IPS DF 6.9 (cell line): Measurements from ENCODE around the gene PEX3.

Source experiments
- DNase-seq: peaks from one replicate; pipeline ENCODE4 v3.0.0-alpha.2; 2013; ENCODE audit warnings: low read depth, low spot score
- H3K27ac ChIP-seq: one replicate; pipeline ENCODE4 v1.5.1; 2013; ENCODE audit warnings: low read length, control low read depth
- H3K27me3 ChIP-seq: 2 replicates; pipeline ENCODE4 v1.6.1; 2013; ENCODE audit warnings: mild to moderate bottlenecking, low read length; ENCODE audit not compliant: control insufficient read depth, insufficient read depth
- H3K36me3 ChIP-seq: 2 replicates; pipeline ENCODE4 v1.6.1; 2013; ENCODE audit warnings: low read length; ENCODE audit not compliant: control insufficient read depth, insufficient read depth
- H3K4me1 ChIP-seq: 2 replicates; pipeline ENCODE4 v1.6.1; 2013; ENCODE audit warnings: low read length; ENCODE audit not compliant: control insufficient read depth, insufficient read depth
- H3K4me3 ChIP-seq: 2 replicates; pipeline ENCODE4 v1.5.1; 2013; ENCODE audit warnings: mild to moderate bottlenecking, low read length
- H3K9me3 ChIP-seq: 2 replicates; pipeline ENCODE4 v1.6.1; 2013; ENCODE audit warnings: low read length, inconsistent platforms; ENCODE audit not compliant: control insufficient read depth, insufficient read depth
- WGBS: extraction: QIAGEN DNeasy Blood & Tissue Kit; methylation state at CpG from one replicate; pipeline ENCODE4 v1.1.7; 2013; ENCODE audit warnings: mixed read lengths, missing lambda C conversion rate; ENCODE audit not compliant: insufficient read length, insufficient coverage; 5-methylcytosine and 5-hydroxymethylcytosine counted together

The PEX3 gene

DNA sequence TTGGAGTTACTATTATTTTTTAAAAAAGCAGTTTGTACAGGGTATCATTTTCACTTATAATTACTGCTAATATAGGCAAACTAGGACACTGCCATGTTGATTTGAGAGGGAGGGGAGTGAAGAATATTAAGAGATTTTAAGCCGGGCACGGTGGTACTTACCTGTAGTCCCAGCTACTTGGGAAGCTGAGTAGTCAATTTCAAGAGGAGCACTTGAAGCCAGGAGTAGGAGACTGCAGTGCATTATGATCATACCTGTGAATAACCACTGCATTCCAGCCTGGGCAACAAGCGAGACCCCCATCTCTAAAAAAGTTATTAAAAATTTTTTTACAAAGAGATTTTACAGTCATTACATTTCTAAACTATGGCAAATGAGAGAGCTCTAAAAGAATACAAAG, 35.8 kb upstream of the PEX3 start:
- H3K27me3 ChIP-seq, result no peaks in the 10 kb centered on the region
- no peaks in the 10 kb centered on the region for H3K9me3 ChIP-seq
- H3K36me3 ChIP-seq, result no peaks in the 10 kb centered on the region

DNA sequence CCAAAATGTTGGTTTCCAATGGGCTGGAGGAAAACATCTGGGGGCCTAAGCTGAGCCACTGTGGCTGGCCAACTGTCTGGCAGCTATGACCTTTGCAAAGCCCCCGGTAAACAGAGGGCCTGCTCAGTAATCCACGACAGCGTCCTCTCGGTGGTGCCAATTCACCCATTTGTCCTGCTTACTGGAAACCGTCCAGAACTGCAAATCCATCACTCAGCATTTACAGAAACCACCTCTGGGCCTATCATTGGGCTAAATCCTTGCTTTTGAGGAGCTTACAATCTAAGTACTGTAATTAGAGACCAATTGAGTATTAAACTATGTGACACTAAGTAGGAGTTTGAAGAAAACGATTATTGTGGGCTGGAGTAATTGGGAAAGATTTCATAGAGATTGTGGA, 31.1 kb upstream of the PEX3 start:
- Histone ChIP-seq H3K9me3 (no peaks in the 10 kb centered on the region), H3K27me3 (no peaks in the 10 kb centered on the region), H3K4me1 (no peaks in the 10 kb centered on the region), H3K36me3 (no peaks in the 10 kb centered on the region), H3K27ac (no peak overlapping the region), H3K4me3 (no peak overlapping the region)
- no peak for DNase-seq
- WGBS, result 100% methylated on average over 1 of the region's 6 CpGs

More for the DNA sequence above, 35.8 kb upstream of the PEX3 start:
- H3K4me1 ChIP-seq, result no peaks in the 10 kb centered on the region
- no peak for DNase-seq
- H3K4me3 ChIP-seq, result no peak overlapping the region
- H3K27ac ChIP-seq, result no peak overlapping the region
- no CpG with 5 or more reads among the region's 3 CpGs for WGBS

DNA sequence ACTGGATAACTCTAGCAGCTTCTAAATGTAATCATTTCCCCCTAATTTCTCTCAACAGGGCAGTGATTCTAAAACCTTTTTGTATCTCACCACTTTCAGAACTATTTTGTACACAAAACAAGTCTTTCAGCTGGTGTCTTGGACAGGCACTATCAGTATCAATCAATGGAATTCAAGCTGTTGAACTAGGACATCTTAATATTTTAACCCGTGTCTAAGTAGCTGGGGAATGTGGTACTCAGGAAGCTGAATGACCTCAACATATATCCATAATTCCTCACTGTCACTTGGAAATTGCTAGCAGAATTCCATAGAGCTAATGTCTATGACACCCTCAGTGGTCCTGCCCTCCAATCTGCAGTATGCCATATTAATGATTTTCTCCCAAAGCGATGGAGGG, 24.6 kb upstream of the PEX3 start:
- DNase-seq, result no peak
- no peak overlapping the region for H3K4me3 ChIP-seq
- no peak overlapping the region for H3K27ac ChIP-seq
- H3K27me3 ChIP-seq, result no peaks in the 10 kb centered on the region
- H3K36me3 ChIP-seq, result no peaks in the 10 kb centered on the region
- whole genome bisulfite sequencing, result no CpG with 5 or more reads among the region's 2 CpGs
- H3K9me3 ChIP-seq, result no peaks in the 10 kb centered on the region
- no peaks in the 10 kb centered on the region for H3K4me1 ChIP-seq

DNA sequence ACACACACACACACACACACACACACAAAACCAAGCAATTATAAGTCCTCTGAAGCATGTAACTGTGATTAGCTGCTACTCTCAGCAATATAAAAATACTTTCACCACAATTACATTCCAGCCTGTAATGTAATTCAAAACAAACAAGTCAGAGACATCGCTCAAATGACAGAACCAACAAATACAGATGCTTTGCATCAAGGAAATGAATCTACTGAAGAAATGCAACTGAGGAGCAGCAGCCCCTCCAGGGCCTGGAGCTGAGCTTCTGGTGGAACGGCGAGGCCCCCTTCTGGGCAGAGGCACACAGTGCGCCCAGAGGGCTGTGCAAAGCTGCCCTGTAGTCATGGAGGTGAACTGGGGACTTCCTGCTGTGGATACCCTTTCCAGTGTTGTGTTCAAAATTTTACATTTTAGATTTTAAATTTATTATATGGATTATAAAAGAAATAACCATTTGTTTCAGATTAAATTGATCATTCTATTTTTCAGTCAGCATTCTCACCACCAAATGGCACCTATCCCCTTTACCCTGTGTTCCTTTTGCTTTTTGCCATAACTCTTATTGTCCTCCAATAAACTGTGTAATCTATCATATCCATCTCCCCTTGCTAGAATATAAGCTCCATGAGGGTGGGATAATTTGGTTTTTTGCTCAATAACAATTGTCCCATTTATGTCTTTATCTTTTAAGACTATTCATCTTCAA, 23.3 kb upstream of the PEX3 start:
- H3K9me3 ChIP-seq, result no peaks in the 10 kb centered on the region
- no peak for DNase-seq
- H3K4me1 ChIP-seq, result no peaks in the 10 kb centered on the region
- no peak overlapping the region for H3K4me3 ChIP-seq
- no peaks in the 10 kb centered on the region for H3K27me3 ChIP-seq
- H3K27ac ChIP-seq, result no peak overlapping the region
- WGBS, result no CpG with 5 or more reads among the region's 4 CpGs
- no peaks in the 10 kb centered on the region for H3K36me3 ChIP-seq

DNA sequence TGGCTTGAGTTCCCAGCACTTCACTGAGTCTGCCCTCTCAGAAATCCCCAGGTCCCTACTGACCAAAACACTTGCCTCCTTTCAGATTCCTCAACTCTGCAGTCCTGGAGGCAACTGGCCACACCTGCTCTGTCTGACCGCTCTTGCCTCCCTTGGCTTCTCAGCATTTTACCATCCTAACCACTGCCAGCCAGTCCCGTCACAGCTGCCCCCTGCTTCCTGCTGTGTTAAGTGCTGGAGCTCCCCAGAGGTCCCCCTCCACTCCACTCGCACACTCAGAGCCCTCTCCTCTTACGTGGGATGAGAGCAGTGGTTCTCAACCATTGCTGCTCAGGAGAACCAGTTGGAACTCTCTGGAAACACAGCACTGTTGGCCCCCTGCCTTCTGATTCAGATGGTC, 20.6 kb upstream of the PEX3 start:
- DNase-seq, result no peak
- H3K27ac ChIP-seq, result no peak overlapping the region
- no peaks in the 10 kb centered on the region for H3K36me3 ChIP-seq
- no peaks in the 10 kb centered on the region for H3K27me3 ChIP-seq
- WGBS, result no CpG with 5 or more reads among the region's 4 CpGs
- no peaks in the 10 kb centered on the region for H3K9me3 ChIP-seq
- H3K4me1 ChIP-seq, result no peaks in the 10 kb centered on the region
- no peak overlapping the region for H3K4me3 ChIP-seq

DNA sequence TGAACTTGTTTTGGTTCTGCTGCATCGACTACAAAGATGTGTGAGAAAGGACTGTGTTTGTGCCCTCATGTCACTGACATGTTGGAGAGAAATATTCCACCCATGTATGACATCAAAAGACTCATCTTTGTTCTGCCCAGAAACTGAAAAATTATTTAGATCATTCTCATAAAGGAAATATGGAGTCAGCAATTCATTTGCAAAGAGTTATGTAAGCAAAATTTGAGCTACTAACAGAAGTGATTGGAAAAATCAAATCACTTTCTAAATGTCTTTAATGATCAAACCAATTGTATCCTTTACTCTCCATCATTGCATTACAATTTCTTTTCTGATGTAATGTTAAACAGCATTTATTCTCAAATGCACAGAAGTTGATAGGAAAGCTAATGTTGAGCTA, 19.4 kb upstream of the PEX3 start:
- H3K9me3 ChIP-seq, result no peaks in the 10 kb centered on the region
- H3K27ac ChIP-seq, result no peak overlapping the region
- 0 out of 2 replicates have a peak, but pooled peaks cover 1% of the 10 kb centered on the region for H3K36me3 ChIP-seq
- DNase-seq, result no peak
- no peaks in the 10 kb centered on the region for H3K27me3 ChIP-seq
- no peak overlapping the region for H3K4me3 ChIP-seq
- H3K4me1 ChIP-seq, result no peaks in the 10 kb centered on the region
- no CpG with 5 or more reads among the region's 1 CpG for WGBS

DNA sequence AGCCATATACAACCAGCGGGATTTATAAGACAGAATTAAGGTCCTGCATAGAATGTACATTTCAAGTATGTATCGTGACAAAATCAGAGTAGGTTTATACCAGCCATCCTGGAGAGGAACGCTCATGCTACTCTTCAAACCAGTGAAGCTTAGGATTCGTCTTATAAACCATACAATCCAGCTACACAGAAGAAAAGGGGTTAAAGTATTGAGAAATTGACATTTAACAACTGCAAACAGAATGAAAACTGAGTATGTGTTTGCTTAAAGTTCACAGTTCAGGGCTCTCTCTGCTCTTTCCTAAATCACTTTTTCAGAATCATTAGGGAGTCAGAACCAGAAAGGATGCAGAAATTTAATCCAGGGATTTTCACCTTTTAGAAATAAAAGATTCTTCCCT, 18.0 kb upstream of the PEX3 start:
- no peaks in the 10 kb centered on the region for H3K9me3 ChIP-seq
- no peak for DNase-seq
- no CpG with 5 or more reads among the region's 4 CpGs for WGBS
- no peaks in the 10 kb centered on the region for H3K4me1 ChIP-seq
- H3K36me3 ChIP-seq, result peaks cover 3% of the 10 kb centered on the region; the same call in 1 of the 2 replicates
- H3K27ac ChIP-seq, result no peak overlapping the region
- no peaks in the 10 kb centered on the region for H3K27me3 ChIP-seq
- H3K4me3 ChIP-seq, result no peak overlapping the region

DNA sequence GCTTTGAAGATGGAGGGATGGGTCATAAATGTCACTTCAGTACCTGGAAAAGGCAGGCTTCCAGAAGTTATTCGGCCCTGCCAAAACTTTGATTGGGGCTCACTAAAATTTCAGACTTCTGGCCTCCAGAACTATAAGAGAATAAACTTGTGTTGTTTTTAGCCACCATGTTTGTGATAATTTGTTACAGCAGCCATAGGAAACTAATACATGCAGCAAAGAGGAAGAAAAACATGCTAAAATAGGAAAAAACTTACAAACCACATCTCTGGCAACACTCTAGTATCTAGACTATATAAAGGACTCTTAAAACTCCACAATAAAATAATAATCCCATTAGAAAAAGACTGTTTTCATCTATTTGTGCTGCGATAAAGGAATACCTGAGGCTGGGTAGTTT, 9.6 kb upstream of the PEX3 start:
- no peak overlapping the region for H3K27ac ChIP-seq
- H3K4me1 ChIP-seq, result no peaks in the 10 kb centered on the region
- 0 out of 2 replicates have a peak, but pooled peaks cover 1% of the 10 kb centered on the region for H3K27me3 ChIP-seq
- WGBS, result no CpG with 5 or more reads among the region's 2 CpGs
- H3K4me3 ChIP-seq, result no peak overlapping the region
- DNase-seq, result no peak
- peaks cover 5% of the 10 kb centered on the region; the same call in 1 of the 2 replicates for H3K36me3 ChIP-seq
- no peaks in the 10 kb centered on the region for H3K9me3 ChIP-seq

DNA sequence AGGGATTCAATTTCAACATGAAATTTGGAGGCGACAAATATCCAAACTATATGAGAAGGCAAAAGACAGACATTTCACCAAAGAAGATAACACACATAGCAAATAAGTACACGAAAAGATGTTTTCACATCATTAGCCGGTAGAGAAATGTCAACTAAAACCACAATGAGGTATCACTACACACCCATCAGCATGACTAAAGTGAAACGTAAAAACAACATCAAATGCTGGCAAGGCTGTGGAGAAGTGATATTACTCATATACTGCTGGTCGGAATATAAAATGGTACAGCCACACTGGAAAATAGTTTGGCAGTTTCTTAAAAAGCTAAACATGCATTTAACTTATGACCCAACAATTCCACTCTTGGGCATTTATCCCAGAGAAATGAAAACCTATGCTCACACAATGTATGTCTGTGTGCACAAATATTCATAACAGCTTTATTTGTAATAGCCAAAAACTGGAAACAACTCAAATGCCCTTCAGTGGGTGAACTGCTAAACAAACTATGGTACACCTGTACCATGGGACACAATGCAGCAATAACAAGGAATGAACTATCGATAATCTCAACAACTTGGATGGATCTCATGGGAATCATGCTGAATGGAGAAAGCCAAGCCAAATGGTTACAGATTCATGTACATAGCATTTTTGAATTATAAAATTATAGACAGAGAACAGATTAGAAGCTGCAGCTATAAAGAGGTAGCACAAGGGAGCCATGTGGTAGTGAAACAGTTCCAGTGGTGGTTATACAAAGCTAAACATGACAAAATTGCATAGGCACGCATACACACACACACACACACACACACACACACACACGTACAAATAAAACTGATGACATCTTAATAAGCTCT, 8.7 kb upstream of the PEX3 start:
- Histone ChIP-seq H3K4me1 (no peaks in the 10 kb centered on the region), H3K27ac (no peak overlapping the region), H3K27me3 (0 out of 2 replicates have a peak, but pooled peaks cover 1% of the 10 kb centered on the region), H3K36me3 (peaks cover 3% of the 10 kb centered on the region; the same call in 1 of the 2 replicates), H3K9me3 (no peaks in the 10 kb centered on the region), H3K4me3 (no peak overlapping the region)
- DNase-seq, result no peak
- WGBS, result no CpG with 5 or more reads among the region's 8 CpGs

DNA sequence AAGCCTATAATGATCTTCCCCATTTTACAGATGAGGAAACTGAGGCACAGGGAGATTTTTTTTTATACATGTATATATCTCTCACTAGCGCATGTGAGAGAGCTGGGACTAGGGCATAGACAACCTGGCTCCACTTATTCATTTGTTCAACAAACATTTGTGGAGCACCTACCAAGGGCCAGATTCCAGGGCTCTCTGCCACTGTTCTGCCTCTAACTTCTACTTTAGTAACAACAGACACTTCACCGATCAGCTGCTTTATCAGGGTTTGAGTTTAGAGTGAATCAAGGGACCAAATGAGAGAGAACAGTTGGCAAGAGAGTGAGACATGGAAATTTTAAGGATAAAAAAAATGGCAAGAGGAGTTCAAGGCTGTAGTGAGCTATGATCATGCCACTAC, 7.5 kb upstream of the PEX3 start:
- Histone ChIP-seq H3K36me3 (peaks cover 3% of the 10 kb centered on the region; the same call in 1 of the 2 replicates), H3K4me3 (no peak overlapping the region), H3K27ac (no peak overlapping the region), H3K4me1 (no peaks in the 10 kb centered on the region), H3K9me3 (no peaks in the 10 kb centered on the region), H3K27me3 (0 out of 2 replicates have a peak, but pooled peaks cover 1% of the 10 kb centered on the region)
- WGBS, result no CpG with 5 or more reads among the region's 2 CpGs
- no peak for DNase-seq
